GM12878 (cell line): ENCODE data around the gene SYNDIG1.

Experiments used
- ATF7 ChIP-seq: fragments of 450-650 bp; IDR thresholded peaks from 2 replicates; pipeline ENCODE4 v1.6.1; 2016; ENCODE audit warnings: low read depth, mild to moderate bottlenecking
- BHLHE40 ChIP-seq, 2 experiments: fragments of 450-650 bp in 1 of 2; IDR thresholded peaks; 2 replicates each; pipeline ENCODE4 v1.6.1; 2011 to 2017; ENCODE audit warnings: low read depth in 2 of 2, borderline replicate concordance in 1 of 2, improper control_type of control experiment in 1 of 2, low read length in 1 of 2, mild to moderate bottlenecking in 1 of 2
- BMI1 ChIP-seq: fragments of 450-650 bp; IDR thresholded peaks from 2 replicates; pipeline ENCODE4 v1.6.1; 2016; ENCODE audit warnings: mild to moderate bottlenecking, moderate library complexity, borderline replicate concordance
- CREB1 ChIP-seq: IDR thresholded peaks from 2 replicates; pipeline ENCODE4 v1.6.1; 2012; ENCODE audit warnings: low read depth, mild to moderate bottlenecking, inconsistent platforms
- CTCF ChIP-seq, 3 experiments: IDR thresholded peaks in 2 of 3; conservative IDR thresholded peaks in 1 of 3; 2 replicates each; pipeline ENCODE4 v1.5.1; 2011; ENCODE audit warnings: low read depth in 3 of 3, low read length in 3 of 3, mild to moderate bottlenecking in 3 of 3, control low read depth in 2 of 3, moderate library complexity in 2 of 3, inconsistent platforms in 1 of 3, mixed read lengths in 1 of 3; ENCODE audit not compliant: control insufficient read depth in 2 of 3, insufficient read depth in 1 of 3; ENCODE audit errors: extremely low read depth in 1 of 3
- MXI1 ChIP-seq: fragments of 150-350 bp; IDR thresholded peaks from 2 replicates; pipeline ENCODE4 v1.6.1; 2011; ENCODE audit warnings: low read depth, mild to moderate bottlenecking, inconsistent platforms, low read length, improper control_type of control experiment
- POLR2A ChIP-seq: IDR thresholded peaks from 2 replicates; pipeline ENCODE4 v1.6.1; 2011; ENCODE audit warnings: low read depth, mild to moderate bottlenecking, low read length
- RAD51 ChIP-seq: fragments of 450-650 bp; IDR thresholded peaks from 2 replicates; pipeline ENCODE4 v1.6.1; 2016; ENCODE audit warnings: moderate library complexity, mild to moderate bottlenecking, inconsistent platforms
- RCOR1 ChIP-seq: conservative IDR thresholded peaks from 2 replicates; pipeline ENCODE4 v1.6.1; 2012; ENCODE audit warnings: low read depth, low read length, improper control_type of control experiment
- RFX5 ChIP-seq: IDR thresholded peaks from 2 replicates; pipeline ENCODE4 v1.6.1; 2011; ENCODE audit warnings: low read depth, low read length, improper control_type of control experiment
- SKIL ChIP-seq: fragments of 450-650 bp; IDR thresholded peaks from 2 replicates; pipeline ENCODE4 v1.6.1; 2017; ENCODE audit warnings: mild to moderate bottlenecking, low read depth, inconsistent platforms; ENCODE audit not compliant: poor library complexity, severe bottlenecking
- SMC3 ChIP-seq: IDR thresholded peaks from 2 replicates; pipeline ENCODE4 v1.6.1; 2011; ENCODE audit warnings: low read length, improper control_type of control experiment, borderline replicate concordance
- ZNF384 ChIP-seq: IDR thresholded peaks from 2 replicates; pipeline ENCODE4 v1.6.1; 2012; ENCODE audit warnings: low read depth, mild to moderate bottlenecking, low read length, improper control_type of control experiment, borderline replicate concordance

- TF ChIP-seq CTCF (IDR thresholded peaks at IDR 0.05 in 2 of 3, conservative IDR thresholded peaks at IDR 0.05 in 1 of 3; ENCODE audit: control insufficient read depth in 2 of 3, extremely low read depth in 1 of 3, insufficient read depth in 1 of 3, low read depth in 3 of 3, low read length in 3 of 3) (no peak), CREB1 (no peak), ATF7 (no peak), RAD51 (no peak), SMC3 (no peak), ZNF384 (no peak), POLR2A (no peak), RCOR1 (no peak), SKIL (no peak), BMI1 (no peak), BHLHE40 (IDR thresholded peaks at IDR 0.05; ENCODE audit: borderline replicate concordance in 1 of 2, low read depth in 2 of 2, low read length in 1 of 2) (no peak), MXI1 (no peak), RFX5 (no peak)
Observed at GRCh38 chr20:24693466-24694156, 224.2 kb downstream of the SYNDIG1 start.
